Measurements from ENCODE around the gene RPL21.

RPL21 gene

GRCh38 chr13:27270594-27271520 lies 19.5 kb downstream of the RPL21 start, which contains the start of gene RASL11A:
TSS of gene RASL11A (plus strand) at chr13:27270830. CDS start at chr13:27270945, 115 bp downstream.
- under 1% methylated on average over 93 of the region's 99 CpGs for WGBS (ENCODE audit: insufficient coverage)
- no peaks in the 10 kb centered on the region for H3K36me3 ChIP-seq (ENCODE audit: control insufficient read depth in 4 of 4, insufficient read depth in 4 of 4, low read length in 3 of 4)
- peaks cover 0 to 35% (median 7%) of the 10 kb centered on the region in 5 experiments for H3K27me3 ChIP-seq (replicated peaks in 2 of 5; ENCODE audit: control insufficient read depth in 4 of 5, insufficient read depth in 5 of 5, low read length in 4 of 5)
- DNase-seq: peak; percentile 61 to 80 (median 72)
- CTCF ChIA-PET: interaction anchor here (0.7 to 2.9 kb wide), 15 partner anchors 9 to 556 kb away, joined by 3 to 12 read pairs (median 4); partner anchors contain the start of gene RPL21
- H3K27ac ChIP-seq (ENCODE audit: insufficient read depth in 1 of 2, low read depth in 1 of 2, low read length in 2 of 2, poor library complexity in 1 of 2, severe bottlenecking in 2 of 2): no peak within 1 kb of the TSS
- H3K4me1 ChIP-seq (ENCODE audit: control extremely low read depth in 1 of 4, control insufficient read depth in 4 of 4, insufficient read depth in 4 of 4, low read length in 3 of 4): peaks cover 0 to 25% (median 19%) of the 10 kb centered on the region in 4 experiments
- POLR2A ChIA-PET: interaction anchor here (0.6 kb wide), 1 partner anchor 12 kb away, joined by 3 read pairs; no protein-coding TSS in a partner anchor
- H3K9me3 ChIP-seq (ENCODE audit: control extremely low read depth in 1 of 5, control insufficient read depth in 4 of 5, insufficient read depth in 2 of 5, low read depth in 1 of 5, low read length in 4 of 5): no peaks in the 10 kb centered on the region
- H3K4me3 ChIP-seq (ENCODE audit: control insufficient read depth in 1 of 7, extremely low read depth in 1 of 7, insufficient read depth in 4 of 7, low read depth in 2 of 7, low read length in 6 of 7): peak within 1 kb of the TSS; percentile 64 to 83 (median 79)

GRCh38 chr13:27271570-27272096 lies 20.3 kb downstream of the RPL21 start:
- ChIA-PET POLR2A (no interaction called here), CTCF (interaction anchor here (0.6 to 2.9 kb wide), 9 partner anchors 8 to 325 kb away, joined by 3 to 12 read pairs (median 4); no protein-coding TSS in a partner anchor)
- Histone ChIP-seq H3K4me1 (ENCODE audit: control extremely low read depth in 1 of 4, control insufficient read depth in 4 of 4, insufficient read depth in 4 of 4, low read length in 3 of 4) (peaks cover 0 to 23% (median 19%) of the 10 kb centered on the region in 4 experiments), H3K4me3 (ENCODE audit: control insufficient read depth in 1 of 7, extremely low read depth in 1 of 7, insufficient read depth in 4 of 7, low read depth in 2 of 7, low read length in 6 of 7) (peak overlapping the region in 5 of 7 experiments; percentile 67 to 83 (median 78)), H3K27me3 (replicated peaks in 2 of 5; ENCODE audit: control insufficient read depth in 4 of 5, insufficient read depth in 5 of 5, low read length in 4 of 5) (peaks cover 0 to 35% (median 7%) of the 10 kb centered on the region in 5 experiments), H3K9me3 (ENCODE audit: control extremely low read depth in 1 of 5, control insufficient read depth in 4 of 5, insufficient read depth in 2 of 5, low read depth in 1 of 5, low read length in 4 of 5) (no peaks in the 10 kb centered on the region), H3K27ac (ENCODE audit: insufficient read depth in 1 of 2, low read depth in 1 of 2, low read length in 2 of 2, poor library complexity in 1 of 2, severe bottlenecking in 2 of 2) (no peak overlapping the region), H3K36me3 (ENCODE audit: control insufficient read depth in 4 of 4, insufficient read depth in 4 of 4, low read length in 3 of 4) (no peaks in the 10 kb centered on the region)
- DNase-seq: no peak
- 30% methylated on average over 2 of the region's 15 CpGs for WGBS (ENCODE audit: insufficient coverage)

DNA sequence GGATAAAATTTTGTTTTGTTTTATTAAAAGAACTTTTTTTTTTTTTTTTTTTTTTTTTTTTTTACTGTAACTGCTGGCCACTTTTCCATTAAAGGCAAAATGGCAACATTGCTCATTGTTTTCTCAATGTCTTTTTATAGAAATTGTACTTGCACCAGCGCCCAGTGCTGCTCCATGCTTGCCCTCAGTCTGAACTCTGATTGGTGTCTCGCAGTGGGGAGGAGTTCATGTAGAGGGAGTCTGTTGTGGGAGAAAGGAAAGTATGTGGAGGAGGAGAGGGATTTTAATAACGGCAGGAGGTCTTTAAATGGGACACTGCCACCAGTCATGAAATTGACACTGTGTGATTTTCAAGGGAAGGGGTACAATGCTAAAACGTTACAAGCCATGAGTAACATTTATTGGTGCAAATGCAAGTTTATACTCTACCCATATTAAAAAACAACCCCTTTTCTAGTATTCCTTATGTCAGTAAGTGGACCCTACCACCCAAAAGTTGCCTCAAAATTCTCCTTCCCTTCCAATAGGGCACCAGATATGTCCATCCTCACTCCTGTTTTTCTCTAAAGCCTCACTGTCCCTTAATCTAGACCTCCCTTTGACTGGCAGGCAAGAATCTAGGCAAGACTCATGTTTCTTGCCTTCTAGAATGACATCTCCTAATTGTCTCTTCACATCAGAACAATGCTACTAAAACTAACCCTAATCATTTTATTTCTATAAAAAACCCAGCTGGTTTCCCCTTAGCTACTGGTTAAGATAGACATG lies 22.5 kb downstream of the RPL21 start:
- Histone ChIP-seq H3K4me1 (ENCODE audit: control extremely low read depth in 1 of 4, control insufficient read depth in 4 of 4, insufficient read depth in 4 of 4, low read length in 3 of 4) (peaks cover 0 to 15% (median 12%) of the 10 kb centered on the region in 4 experiments), H3K9me3 (ENCODE audit: control extremely low read depth in 1 of 5, control insufficient read depth in 4 of 5, insufficient read depth in 2 of 5, low read depth in 1 of 5, low read length in 4 of 5) (no peaks in the 10 kb centered on the region), H3K4me3 (ENCODE audit: control insufficient read depth in 1 of 7, extremely low read depth in 1 of 7, insufficient read depth in 4 of 7, low read depth in 2 of 7, low read length in 6 of 7) (no peak overlapping the region), H3K27ac (ENCODE audit: insufficient read depth in 1 of 2, low read depth in 1 of 2, low read length in 2 of 2, poor library complexity in 1 of 2, severe bottlenecking in 2 of 2) (no peak overlapping the region), H3K36me3 (ENCODE audit: control insufficient read depth in 4 of 4, insufficient read depth in 4 of 4, low read length in 3 of 4) (no peaks in the 10 kb centered on the region), H3K27me3 (replicated peaks in 2 of 5; ENCODE audit: control insufficient read depth in 4 of 5, insufficient read depth in 5 of 5, low read length in 4 of 5) (peaks cover 0 to 35% (median 7%) of the 10 kb centered on the region in 5 experiments)
- 94% methylated on average over 4 of the region's 4 CpGs for WGBS (ENCODE audit: insufficient coverage)
- POLR2A ChIA-PET: interaction anchor here (0.6 kb wide), 1 partner anchor 56 kb away, joined by 3 read pairs; no protein-coding TSS in a partner anchor
- CTCF ChIA-PET: interaction anchor here (0.6 to 2.9 kb wide), 11 partner anchors 8 to 328 kb away, joined by 3 to 12 read pairs (median 4); no protein-coding TSS in a partner anchor
- no peak for DNase-seq

GRCh38 chr13:27274631-27275030 lies 23.3 kb downstream of the RPL21 start:
- Histone ChIP-seq H3K4me3 (ENCODE audit: control insufficient read depth in 1 of 7, extremely low read depth in 1 of 7, insufficient read depth in 4 of 7, low read depth in 2 of 7, low read length in 6 of 7) (no peak overlapping the region), H3K27ac (ENCODE audit: insufficient read depth in 1 of 2, low read depth in 1 of 2, low read length in 2 of 2, poor library complexity in 1 of 2, severe bottlenecking in 2 of 2) (no peak overlapping the region), H3K36me3 (ENCODE audit: control insufficient read depth in 4 of 4, insufficient read depth in 4 of 4, low read length in 3 of 4) (no peaks in the 10 kb centered on the region), H3K9me3 (ENCODE audit: control extremely low read depth in 1 of 5, control insufficient read depth in 4 of 5, insufficient read depth in 2 of 5, low read depth in 1 of 5, low read length in 4 of 5) (no peaks in the 10 kb centered on the region), H3K27me3 (replicated peaks in 2 of 5; ENCODE audit: control insufficient read depth in 4 of 5, insufficient read depth in 5 of 5, low read length in 4 of 5) (peaks cover 0 to 33% (median 7%) of the 10 kb centered on the region in 5 experiments), H3K4me1 (ENCODE audit: control extremely low read depth in 1 of 4, control insufficient read depth in 4 of 4, insufficient read depth in 4 of 4, low read length in 3 of 4) (peaks cover 0 to 15% (median 12%) of the 10 kb centered on the region in 4 experiments)
- DNase-seq: no peak
- 20% methylated on average over 1 of the region's 1 CpG for WGBS (ENCODE audit: insufficient coverage)
- CTCF ChIA-PET: interaction anchor here (0.6 to 2.3 kb wide), 12 partner anchors 9 to 329 kb away, joined by 3 to 11 read pairs (median 3); no protein-coding TSS in a partner anchor
- POLR2A ChIA-PET: interaction anchor here (0.6 kb wide), 1 partner anchor 57 kb away, joined by 3 read pairs; no protein-coding TSS in a partner anchor

- no peaks in the 10 kb centered on the region for H3K36me3 ChIP-seq (ENCODE audit: control insufficient read depth in 4 of 4, insufficient read depth in 4 of 4, low read length in 3 of 4)
- CTCF ChIA-PET: interaction anchor here (0.9 to 2.2 kb wide), 2 partner anchors 19 to 330 kb away, joined by 3 to 7 read pairs; no protein-coding TSS in a partner anchor
- no peak overlapping the region for H3K27ac ChIP-seq (ENCODE audit: insufficient read depth in 1 of 2, low read depth in 1 of 2, low read length in 2 of 2, poor library complexity in 1 of 2, severe bottlenecking in 2 of 2)
- H3K4me1 ChIP-seq (ENCODE audit: control extremely low read depth in 1 of 4, control insufficient read depth in 4 of 4, insufficient read depth in 4 of 4, low read length in 3 of 4): peaks cover 0 to 10% (median 7%) of the 10 kb centered on the region in 4 experiments
- 89% methylated on average over 4 of the region's 7 CpGs for WGBS (ENCODE audit: insufficient coverage)
- no peaks in the 10 kb centered on the region for H3K9me3 ChIP-seq (ENCODE audit: control extremely low read depth in 1 of 5, control insufficient read depth in 4 of 5, insufficient read depth in 2 of 5, low read depth in 1 of 5, low read length in 4 of 5)
- POLR2A ChIA-PET: no interaction called here
- H3K27me3 ChIP-seq (replicated peaks in 2 of 5; ENCODE audit: control insufficient read depth in 4 of 5, insufficient read depth in 5 of 5, low read length in 4 of 5): peaks cover 0 to 31% (median 7%) of the 10 kb centered on the region in 5 experiments
- no peak overlapping the region for H3K4me3 ChIP-seq (ENCODE audit: control insufficient read depth in 1 of 7, extremely low read depth in 1 of 7, insufficient read depth in 4 of 7, low read depth in 2 of 7, low read length in 6 of 7)
- DNase-seq: no peak
Measured at GRCh38 chr13:27276188-27276587, 24.8 kb downstream of the RPL21 start.

DNA sequence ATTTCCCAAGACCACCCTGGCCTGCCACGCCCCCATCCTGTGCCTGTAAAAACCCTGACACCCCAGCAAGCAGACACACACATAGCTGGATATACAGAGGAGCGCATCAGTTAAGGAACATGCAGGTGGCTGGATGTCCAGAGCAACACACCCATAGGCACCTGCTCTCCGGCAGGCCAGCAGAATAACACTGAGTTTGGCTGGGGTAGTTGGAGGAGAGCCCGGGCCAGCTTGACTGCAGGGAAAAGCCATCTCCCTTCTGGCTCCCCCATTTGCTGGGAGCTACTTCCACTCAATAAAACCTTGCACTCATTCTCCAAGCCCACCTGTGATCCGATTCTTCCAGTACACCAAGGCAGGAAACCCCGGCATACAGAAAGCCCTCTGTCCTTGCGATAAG lies 28.1 kb downstream of the RPL21 start:
- Histone ChIP-seq H3K9me3 (ENCODE audit: control extremely low read depth in 1 of 5, control insufficient read depth in 4 of 5, insufficient read depth in 2 of 5, low read depth in 1 of 5, low read length in 4 of 5) (no peaks in the 10 kb centered on the region), H3K36me3 (ENCODE audit: control insufficient read depth in 4 of 4, insufficient read depth in 4 of 4, low read length in 3 of 4) (no peaks in the 10 kb centered on the region), H3K27me3 (replicated peaks in 2 of 5; ENCODE audit: control insufficient read depth in 4 of 5, insufficient read depth in 5 of 5, low read length in 4 of 5) (peaks cover 0 to 5% (median 0%) of the 10 kb centered on the region in 5 experiments), H3K4me1 (ENCODE audit: control extremely low read depth in 1 of 4, control insufficient read depth in 4 of 4, insufficient read depth in 4 of 4, low read length in 3 of 4) (peaks cover 0 to 4% (median under 1%) of the 10 kb centered on the region in 4 experiments), H3K4me3 (ENCODE audit: control insufficient read depth in 1 of 7, extremely low read depth in 1 of 7, insufficient read depth in 4 of 7, low read depth in 2 of 7, low read length in 6 of 7) (no peak overlapping the region), H3K27ac (ENCODE audit: insufficient read depth in 1 of 2, low read depth in 1 of 2, low read length in 2 of 2, poor library complexity in 1 of 2, severe bottlenecking in 2 of 2) (no peak overlapping the region)
- DNase-seq: no peak
- POLR2A ChIA-PET: no interaction called here
- CTCF ChIA-PET: interaction anchor here (1.1 to 6.8 kb wide), 4 partner anchors 8 to 332 kb away, joined by 4 to 38 read pairs (median 8); partner anchors contain the start of gene RASL11A
- 98% methylated on average over 5 of the region's 7 CpGs for WGBS (ENCODE audit: insufficient coverage)

All from common myeloid progenitor, CD34-positive (primary cell).